Mammary microvascular endothelial cell (primary cell): ENCODE measurements around the gene APOA1. TPM values are rescaled to one million over a fixed set of nuclear protein-coding genes. Genes with fewer than 3 reads are reported as not detected.

Source experiments
- total RNA-seq: library from RNA; depleted of rRNA; stranded (reverse); fragments of >200 nt; gene quantifications from 2 replicates; pipeline ENCODE4 v1.2.3, GENCODE V29; 2015

The APOA1 gene
- not detected in 2 replicates for total RNA-seq

DNA sequence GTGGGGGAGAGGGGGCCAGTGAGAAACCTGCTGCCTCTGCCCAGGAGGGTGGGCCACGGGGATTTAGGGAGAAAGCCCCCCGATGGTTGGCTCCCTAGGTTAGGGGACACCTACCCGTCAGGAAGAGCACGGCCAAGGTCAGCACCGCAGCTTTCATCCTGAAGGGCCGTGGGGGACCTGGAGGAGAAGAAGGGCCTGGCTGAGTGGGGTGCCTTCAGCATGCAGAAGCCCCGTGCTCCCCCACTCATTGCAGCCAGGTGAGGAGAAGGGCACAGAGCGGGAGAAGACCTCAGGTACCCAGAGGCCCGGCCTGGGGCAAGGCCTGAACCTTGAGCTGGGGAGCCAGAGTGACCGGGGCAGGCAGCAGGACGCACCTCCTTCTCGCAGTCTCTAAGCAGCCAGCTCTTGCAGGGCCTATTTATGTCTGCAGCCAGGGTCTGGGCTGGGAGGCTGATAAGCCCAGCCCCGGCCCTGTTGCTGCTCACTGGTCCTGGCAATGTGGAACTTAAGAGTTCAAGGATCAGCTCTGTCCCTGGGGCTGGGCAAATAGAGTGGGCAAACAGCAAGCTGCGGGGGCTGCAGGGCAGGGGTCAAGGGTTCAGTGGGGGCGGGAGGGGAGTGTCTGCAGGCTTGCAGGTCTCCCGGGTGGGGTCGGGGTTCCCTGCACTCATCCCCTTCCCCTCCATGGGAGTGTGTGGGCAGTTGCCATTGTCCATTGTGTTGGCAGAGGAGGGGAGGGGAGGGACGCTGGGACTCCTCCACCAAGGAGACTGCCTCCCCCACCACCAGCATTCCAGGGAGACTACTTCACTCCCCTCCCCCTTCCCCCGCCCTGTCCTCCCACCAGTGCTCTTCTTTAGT, at the start of gene APOA1:
APOA1 (minus strand) TSS at position 392 of the 861 bp plus-strand sequence; CDS start at position 157, 235 bp downstream.

DNA sequence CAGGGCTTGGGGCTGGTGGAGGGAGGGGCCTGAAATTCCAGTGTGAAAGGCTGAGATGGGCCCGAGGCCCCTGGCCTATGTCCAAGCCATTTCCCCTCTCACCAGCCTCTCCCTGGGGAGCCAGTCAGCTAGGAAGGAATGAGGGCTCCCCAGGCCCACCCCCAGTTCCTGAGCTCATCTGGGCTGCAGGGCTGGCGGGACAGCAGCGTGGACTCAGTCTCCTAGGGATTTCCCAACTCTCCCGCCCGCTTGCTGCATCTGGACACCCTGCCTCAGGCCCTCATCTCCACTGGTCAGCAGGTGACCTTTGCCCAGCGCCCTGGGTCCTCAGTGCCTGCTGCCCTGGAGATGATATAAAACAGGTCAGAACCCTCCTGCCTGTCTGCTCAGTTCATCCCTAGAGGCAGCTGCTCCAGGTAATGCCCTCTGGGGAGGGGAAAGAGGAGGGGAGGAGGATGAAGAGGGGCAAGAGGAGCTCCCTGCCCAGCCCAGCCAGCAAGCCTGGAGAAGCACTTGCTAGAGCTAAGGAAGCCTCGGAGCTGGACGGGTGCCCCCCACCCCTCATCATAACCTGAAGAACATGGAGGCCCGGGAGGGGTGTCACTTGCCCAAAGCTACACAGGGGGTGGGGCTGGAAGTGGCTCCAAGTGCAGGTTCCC, 7.8 kb downstream of the APOA1 start, which contains the start of gene APOC3:
APOC3 (plus strand) TSS at position 383 of the 659 bp plus-strand sequence. CDS start 676 bp downstream, outside the sequence.

DNA sequence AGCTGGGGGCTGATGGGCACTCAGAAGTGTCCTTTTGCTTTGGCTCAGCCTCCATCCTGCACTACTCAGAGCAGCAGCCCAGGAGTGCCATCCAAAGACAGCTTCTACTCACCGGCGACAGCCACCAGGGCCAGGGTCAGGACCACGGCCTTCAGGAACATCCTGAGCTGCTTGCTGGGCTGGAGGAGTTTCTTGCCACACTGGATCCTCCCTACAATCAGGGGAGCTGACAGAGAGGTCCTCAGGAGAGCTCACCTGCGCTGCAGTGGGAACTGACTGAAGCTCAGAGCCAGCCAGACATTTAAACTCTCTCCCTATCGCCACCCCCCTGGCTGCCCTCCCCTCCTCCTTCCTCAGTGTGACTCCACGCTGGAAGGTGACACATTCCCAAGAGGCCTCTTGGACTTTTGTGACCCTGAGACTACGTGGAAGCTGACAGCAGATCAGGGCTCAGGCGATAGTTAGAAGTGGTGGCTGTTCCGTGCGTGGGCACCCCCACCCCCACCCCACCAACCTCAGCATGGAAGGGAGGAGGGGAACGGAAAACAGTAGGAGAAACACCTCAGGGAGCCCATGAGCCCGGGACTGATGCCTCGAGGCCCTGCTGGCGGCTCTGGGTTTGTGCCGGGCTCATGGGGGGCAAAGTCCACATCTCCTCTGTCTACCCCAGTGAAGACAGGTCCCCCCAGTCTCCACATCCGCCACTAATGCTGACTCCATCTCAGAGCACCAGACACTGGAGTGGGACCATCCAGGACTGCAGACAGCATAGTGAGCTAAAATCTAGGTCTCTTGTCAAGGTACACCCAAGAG, 14.2 kb downstream of the APOA1 start, which contains the start of gene APOA4:
APOA4 (minus strand) TSS at position 274 of the 813 bp plus-strand sequence; CDS start at position 161, 113 bp downstream.

DNA sequence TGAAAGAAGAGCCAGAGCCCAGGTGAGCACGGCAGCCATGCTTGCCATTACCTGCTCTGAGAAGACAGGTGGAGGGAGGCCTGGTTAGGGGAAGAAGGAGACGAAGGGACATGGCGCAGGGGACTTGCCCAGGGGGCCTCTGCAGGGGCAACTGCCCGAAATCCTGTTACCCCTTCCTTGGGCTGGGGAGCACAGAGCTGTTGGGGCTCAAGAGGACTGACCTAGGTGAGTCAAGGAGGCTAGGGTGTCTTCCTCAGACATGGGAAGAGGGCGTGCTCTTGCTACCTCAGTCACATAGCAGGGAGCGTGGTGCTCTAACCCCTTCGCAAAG, 45.6 kb downstream of the APOA1 start, which contains the start of gene APOA5:
APOA5 (minus strand) TSS at position 67 of the 331 bp plus-strand sequence; CDS start at position 48, 19 bp downstream.

DNA sequence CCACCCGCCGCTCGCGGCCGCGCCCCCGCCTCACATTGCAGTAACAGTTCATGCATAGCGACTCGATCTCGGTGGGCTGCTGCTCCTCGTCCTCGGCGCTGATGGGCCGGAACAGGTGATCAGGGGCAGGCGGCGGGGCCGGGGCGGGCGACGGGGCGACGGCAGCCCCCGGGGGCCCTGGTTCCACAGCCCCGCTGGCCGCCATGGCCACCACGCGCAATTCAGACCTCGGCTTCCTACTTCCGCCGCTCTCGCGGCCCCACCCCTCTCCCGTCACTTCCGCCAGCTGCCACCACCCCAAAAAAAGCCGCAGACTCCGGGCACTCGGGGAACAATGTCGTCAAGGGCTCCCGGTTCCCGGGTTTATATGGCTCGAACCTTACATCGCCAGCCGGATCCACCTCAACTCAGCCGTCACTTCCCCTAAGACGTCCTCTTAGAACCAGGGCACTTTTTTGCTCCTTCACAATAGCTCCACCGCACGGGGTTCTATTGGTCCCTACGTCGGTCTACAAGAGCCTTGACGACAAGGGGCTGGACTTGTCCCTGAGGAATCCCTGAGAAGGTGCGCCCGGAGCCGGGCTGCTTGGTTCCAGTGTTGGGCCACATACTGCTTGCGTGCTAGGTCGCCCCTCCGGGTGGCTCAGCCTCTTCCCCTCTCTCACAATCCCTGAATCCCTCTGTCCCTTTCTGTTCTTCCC, 49.5 kb downstream of the APOA1 start, which contains the start of gene ZPR1:
ZPR1 (minus strand) TSS at position 238 of the 701 bp plus-strand sequence; CDS start at position 205, 33 bp downstream.

Other genes starting within 250 kb of the APOA1 start
- 14.5 and 15.6 TPM in 2 replicates for gene BUD13, start 64.6 kb downstream of the APOA1 start, total RNA-seq
- gene ZPR1, start 49.6 kb downstream of the APOA1 start, total RNA-seq, result 38.2 and 44.8 TPM in 2 replicates
- gene APOA5, start 45.7 kb downstream of the APOA1 start, total RNA-seq, result not detected in 2 replicates
- not detected in 2 replicates for gene APOA4, start 14.3 kb downstream of the APOA1 start, total RNA-seq
- gene APOC3, start 7.7 kb downstream of the APOA1 start, total RNA-seq, result not detected in 2 replicates